ENCODE measurements around the gene AP2A1.

DNA sequence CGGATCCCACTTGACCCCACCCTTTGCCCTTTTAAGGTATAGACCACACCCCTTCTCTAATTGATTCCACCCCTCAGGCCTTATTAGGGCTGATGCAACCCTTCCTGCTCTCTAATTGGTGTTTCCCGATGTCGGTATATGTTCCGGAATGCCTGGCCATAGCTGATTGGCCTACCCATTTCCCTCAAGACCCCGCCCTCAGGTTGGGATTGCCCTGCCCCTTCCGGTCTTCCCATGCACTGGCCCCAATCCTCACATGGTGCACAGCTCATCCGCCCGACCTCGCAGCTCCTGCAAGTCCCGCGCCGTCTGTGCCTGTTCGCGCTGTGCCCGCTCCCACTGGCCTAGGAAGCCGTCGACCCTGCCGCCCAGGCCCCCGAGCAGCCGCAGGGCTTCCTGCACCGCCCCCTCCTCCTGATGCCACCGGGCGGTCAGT lies 21.8 kb upstream of the AP2A1 start:
- TF ChIP-seq, protein P1, sequence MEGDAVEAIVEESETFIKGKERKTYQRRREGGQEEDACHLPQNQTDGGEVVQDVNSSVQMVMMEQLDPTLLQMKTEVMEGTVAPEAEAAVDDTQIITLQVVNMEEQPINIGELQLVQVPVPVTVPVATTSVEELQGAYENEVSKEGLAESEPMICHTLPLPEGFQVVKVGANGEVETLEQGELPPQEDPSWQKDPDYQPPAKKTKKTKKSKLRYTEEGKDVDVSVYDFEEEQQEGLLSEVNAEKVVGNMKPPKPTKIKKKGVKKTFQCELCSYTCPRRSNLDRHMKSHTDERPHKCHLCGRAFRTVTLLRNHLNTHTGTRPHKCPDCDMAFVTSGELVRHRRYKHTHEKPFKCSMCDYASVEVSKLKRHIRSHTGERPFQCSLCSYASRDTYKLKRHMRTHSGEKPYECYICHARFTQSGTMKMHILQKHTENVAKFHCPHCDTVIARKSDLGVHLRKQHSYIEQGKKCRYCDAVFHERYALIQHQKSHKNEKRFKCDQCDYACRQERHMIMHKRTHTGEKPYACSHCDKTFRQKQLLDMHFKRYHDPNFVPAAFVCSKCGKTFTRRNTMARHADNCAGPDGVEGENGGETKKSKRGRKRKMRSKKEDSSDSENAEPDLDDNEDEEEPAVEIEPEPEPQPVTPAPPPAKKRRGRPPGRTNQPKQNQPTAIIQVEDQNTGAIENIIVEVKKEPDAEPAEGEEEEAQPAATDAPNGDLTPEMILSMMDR (IDR thresholded peaks at IDR 0.05) = no peak
- TF ChIP-seq ZFX (IDR thresholded peaks at IDR 0.05; ENCODE audit: borderline replicate concordance) = no peak
